GM19240 (cell line): ENCODE results near the gene DIAPH1.

Experiments used
- DNase-seq: peaks from one replicate; pipeline ENCODE4 v3.0.0; 2011; ENCODE audit warnings: low spot score; ENCODE audit not compliant: insufficient read length

Gene DIAPH1

DNA sequence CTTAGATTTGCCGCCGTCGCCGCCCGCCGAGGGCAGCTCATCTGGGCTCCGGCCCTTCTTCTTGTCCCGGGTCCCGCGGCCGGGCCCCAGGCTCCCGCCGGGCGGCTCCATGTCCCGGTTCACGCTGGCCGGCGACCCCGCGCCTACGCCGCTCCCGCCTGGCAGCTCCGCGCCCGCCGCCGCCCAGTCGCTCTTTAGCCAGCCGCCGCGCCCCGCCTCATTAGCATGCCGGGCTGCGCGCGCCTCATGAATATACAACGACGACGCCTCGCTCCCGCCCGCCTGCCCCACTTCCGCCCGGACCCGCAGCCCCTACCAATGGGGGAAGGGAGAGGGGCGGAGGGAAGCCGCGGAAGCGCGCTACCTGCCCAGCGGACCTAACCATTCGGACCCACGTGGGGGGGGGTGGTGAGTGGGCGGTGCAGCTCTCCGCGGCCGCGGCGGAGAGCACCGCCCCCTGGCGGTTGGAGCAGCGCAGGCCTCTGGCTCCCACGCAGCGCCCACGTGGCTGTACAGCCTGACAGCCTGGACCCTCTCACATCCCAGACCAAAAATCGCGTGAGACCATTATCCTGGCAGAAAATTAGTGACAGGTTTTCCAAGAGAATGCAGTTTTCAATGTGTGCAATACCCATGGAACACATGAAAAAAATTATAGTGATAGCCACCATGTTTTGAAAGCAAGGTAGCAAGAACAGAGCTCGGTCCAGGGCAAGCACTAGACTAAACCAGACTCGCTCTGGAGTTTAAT lies at the start of gene DIAPH1:
DIAPH1 (minus strand) TSS at position 197 of the 751 bp plus-strand sequence; CDS start at position 111, 86 bp downstream.
- DNase-seq: peak; percentile 72

GRCh38 chr5:141665995-141666940 lies 47.5 kb upstream of the DIAPH1 start:
- no peak for DNase-seq

DNA sequence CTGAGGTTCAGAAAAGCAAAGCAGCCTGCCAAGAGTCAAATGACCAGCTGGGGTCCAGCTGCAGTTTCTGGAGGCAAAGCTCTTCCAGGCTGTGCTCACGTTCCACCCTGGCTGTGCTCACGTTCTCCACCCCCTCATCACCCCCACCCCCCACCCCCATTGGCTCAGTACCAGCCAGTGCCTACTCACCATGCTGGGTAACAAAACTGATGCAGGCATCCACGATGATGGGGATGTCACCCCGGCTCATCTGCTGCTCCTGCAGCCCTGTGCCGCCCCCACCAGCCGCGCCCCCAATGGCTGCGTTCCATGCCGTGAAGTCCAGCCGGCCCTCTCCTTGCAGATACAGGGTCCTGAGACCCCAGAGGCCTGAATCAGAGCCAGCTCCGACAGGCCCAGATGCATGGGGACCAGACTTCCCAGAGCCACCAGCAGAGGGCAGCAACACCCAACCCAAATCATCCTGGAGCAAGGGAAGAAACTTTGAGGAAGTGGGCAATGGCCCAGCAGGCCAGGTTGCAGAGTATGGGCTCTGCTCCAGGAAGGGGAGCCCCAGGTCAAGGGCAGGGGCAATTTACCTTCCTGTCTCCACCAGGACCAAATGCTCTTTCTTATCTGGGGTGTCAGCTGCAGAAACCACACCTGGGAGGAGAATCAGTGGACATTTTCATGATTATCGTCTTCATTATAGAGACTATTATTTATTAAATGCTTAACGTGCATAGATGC lies 46.1 kb upstream of the DIAPH1 start:
- DNase-seq: peak; percentile 84

DNA sequence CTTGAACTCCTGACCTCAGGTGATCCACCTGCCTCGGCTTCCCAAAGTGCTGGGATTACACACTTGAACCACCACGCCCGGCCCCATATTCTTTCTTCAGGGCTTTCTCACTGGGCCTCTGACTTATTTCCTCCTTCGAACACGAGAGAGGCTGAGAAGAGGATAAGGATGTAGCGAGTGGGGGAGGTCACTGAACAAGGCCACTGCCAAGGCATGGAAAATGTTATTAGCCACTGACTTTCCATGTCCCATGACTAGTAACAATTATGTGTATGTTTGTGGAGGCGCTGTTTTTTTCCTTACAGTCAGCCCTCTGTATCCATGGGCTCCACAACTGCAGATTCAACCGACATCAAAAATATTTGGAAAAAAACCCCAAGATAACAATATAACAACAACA lies 44.7 kb upstream of the DIAPH1 start:
- no peak for DNase-seq

- DNase-seq: no peak
These were observed 43.2 kb upstream of the DIAPH1 start for GRCh38 chr5:141662028-141662427.

DNA sequence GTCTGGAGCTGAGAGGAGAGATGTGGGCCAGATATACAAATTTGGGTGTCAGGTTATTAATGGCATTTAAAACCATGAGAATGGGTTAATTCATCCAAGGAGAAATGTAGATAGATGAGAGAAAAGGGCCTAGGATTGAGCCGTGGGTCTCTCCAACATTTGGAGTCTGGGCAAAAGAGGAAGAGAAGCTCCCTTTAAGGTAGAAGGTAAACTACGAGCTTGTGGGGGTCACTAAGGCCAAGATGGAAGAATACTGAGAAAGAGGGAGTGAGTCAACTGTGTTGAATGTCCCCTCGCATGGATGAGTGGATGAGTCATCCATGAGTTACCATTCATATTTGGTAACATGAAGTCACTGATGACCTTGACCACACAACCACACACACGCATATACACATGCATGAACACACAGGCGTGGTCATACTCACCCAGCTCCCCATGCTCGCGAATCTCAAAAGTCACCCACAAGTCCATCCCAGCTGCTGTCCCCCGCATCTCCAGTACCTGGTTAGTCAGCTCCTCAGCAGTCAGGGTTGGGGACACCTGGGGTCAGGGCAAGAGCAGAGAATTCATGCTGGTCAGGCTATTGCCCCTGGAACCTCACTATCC lies 39.2 kb upstream of the DIAPH1 start:
- no peak for DNase-seq

DNA sequence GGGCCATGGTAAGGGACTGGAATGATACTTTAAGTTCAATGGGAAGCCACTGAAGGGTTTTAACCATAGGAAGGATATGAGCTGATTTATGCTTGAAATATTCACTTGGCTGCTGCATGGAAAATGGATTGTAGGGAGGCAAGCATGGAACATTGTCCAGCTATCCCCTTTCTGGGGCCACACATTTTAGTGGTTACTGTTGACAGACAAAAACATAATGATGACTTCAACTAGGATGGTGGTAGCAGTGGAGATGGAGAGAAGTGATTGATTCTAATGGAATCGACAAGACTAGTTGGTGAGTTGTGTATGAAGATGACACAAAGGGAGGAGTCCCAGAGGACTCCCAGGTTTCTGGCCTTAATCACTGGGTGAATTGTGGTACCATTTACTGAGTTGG lies 38.6 kb upstream of the DIAPH1 start:
- DNase-seq: no peak

GRCh38 chr5:141656396-141656795 lies 37.6 kb upstream of the DIAPH1 start:
- no peak for DNase-seq

GRCh38 chr5:141655020-141655419 lies 36.2 kb upstream of the DIAPH1 start:
- no peak for DNase-seq

- no peak for DNase-seq
These were observed 35.5 kb upstream of the DIAPH1 start for GRCh38 chr5:141654298-141654697.

GRCh38 chr5:141651728-141652105 lies 32.9 kb upstream of the DIAPH1 start:
- no peak for DNase-seq

- DNase-seq: peak; percentile 97
These were observed 32.3 kb upstream of the DIAPH1 start, which contains the start of gene FCHSD1 for GRCh38 chr5:141650851-141651727. Gene FCHSD1 (minus strand): TSS chr5:141651418. CDS start chr5:141651368, 50 bp downstream.

DNA sequence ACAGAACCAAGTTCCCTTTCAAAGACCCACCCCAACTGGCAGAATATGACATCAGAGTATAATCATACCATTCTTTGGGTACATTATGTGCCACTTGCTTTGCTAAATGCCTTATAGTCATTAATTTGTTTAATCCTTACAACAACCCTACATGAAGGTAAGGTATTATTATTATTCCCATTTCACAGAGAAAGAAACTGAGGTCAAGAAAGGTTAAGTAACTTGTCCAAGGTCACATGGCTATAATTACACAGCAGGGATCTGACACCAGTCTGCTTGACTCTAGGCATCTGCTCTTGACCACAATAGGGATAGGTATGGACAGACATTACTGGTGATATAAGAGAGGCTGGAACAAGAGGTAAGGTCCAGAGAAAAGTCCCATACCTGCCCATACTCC lies 31.2 kb upstream of the DIAPH1 start:
- no peak for DNase-seq

- no peak for DNase-seq
These were observed 30.4 kb upstream of the DIAPH1 start for GRCh38 chr5:141649056-141649688.

DNA sequence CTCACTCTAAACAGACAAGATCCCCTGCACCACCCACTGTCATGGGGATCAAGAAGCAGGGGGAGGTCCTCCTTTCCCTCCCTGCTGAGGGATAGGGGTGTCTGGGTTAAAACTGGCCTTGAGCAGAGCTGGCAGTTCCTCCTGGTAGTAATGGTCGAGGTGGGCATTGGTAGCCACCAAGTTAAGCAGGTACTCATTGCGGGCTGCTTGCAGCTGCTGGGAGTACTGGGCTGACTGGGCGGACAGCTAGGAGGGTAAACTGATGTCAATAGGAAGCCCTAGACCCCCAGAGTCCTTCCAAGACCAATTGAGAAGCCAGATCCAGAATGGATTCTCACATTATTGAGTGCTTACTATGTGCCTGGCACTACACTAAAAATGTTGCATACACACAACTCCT lies 29.1 kb upstream of the DIAPH1 start:
- no peak for DNase-seq

DNA sequence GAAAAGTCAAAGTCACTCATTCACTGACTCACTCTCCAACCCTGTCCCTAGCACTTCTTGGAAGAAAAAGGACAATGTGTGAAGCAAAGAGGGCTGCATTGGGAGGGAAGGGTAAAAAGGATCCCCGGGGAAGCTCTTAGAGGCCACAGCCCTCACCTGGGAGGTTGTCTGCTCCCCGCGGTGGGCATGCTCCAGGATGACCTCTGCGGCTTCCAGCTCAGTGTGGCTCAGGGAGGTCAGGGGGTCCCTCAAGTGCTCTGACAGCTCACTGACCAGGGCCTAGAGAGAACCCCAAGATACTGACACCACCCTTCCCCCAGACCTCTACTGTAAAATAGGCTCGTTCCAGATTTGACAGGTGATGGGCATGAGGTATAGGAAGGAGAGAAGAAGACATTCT lies 28.4 kb upstream of the DIAPH1 start:
- DNase-seq: no peak

- DNase-seq: no peak
These were observed 27.2 kb upstream of the DIAPH1 start for GRCh38 chr5:141646026-141646425.

- DNase-seq: peak; percentile 50
These were observed 23.0 kb upstream of the DIAPH1 start for GRCh38 chr5:141641634-141642267.

DNA sequence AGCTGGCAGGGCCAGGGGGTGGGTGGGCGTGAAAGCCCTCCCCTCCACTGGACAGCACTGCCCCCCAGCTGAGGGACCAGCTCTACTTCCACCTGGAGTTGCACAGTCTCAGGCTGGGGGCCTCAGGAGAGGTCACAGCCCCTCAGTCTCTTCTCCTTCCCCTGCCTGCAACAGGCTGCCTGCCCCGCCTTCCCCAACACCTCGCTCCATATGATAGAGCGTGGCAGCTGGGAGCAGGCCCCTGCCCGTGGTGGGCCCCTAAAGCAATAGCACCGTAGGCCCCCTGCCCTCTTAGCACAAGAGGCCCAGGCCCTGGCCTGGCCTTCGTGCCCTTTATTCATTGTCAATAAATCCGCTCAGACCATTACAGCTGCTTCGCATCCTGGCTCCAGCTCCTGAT lies 21.9 kb upstream of the DIAPH1 start:
- no peak for DNase-seq
